ENCODE data around the gene CACNA2D1. TPM values are rescaled to one million over a fixed set of nuclear protein-coding genes. Genes with fewer than 3 reads are reported as not detected.

Gene CACNA2D1
- total RNA-seq, 4 donors from 2014 or later, result 34.4 to 128 (median 67.9) TPM

GRCh38 chr7:82286096-82286797 is 157.3 kb downstream of the CACNA2D1 start:
- 76 to 81% methylated on average over 4 of the region's 4 CpGs for WGBS, 2 donors
- H3K27ac ChIP-seq, result no peak overlapping the region
- H3K4me1 ChIP-seq, result no peaks in the 10 kb centered on the region
- no peak for DNase-seq
- no peaks in the 10 kb centered on the region for H3K27me3 ChIP-seq
- no peak for TF ChIP-seq POLR2A (IDR thresholded peaks at IDR 0.05)
- no peak for TF ChIP-seq CTCF (IDR thresholded peaks at IDR 0.05)
- H3K36me3 ChIP-seq, result no peaks in the 10 kb centered on the region
- H3K4me3 ChIP-seq (replicated peaks in 1 of 3), result no peak overlapping the region
- no peaks in the 10 kb centered on the region for H3K9me3 ChIP-seq
- intact Hi-C loops (cut with DNase I), result no loop called here

GRCh38 chr7:82284936-82285519 is 158.5 kb downstream of the CACNA2D1 start:
- no peak for TF ChIP-seq POLR2A (IDR thresholded peaks at IDR 0.05)
- TF ChIP-seq CTCF (IDR thresholded peaks at IDR 0.05), result no peak
- H3K4me1 ChIP-seq, result no peaks in the 10 kb centered on the region
- H3K9me3 ChIP-seq, result no peaks in the 10 kb centered on the region
- intact Hi-C loops (cut with DNase I), result no loop called here
- no peak overlapping the region for H3K4me3 ChIP-seq (replicated peaks in 1 of 3)
- H3K27me3 ChIP-seq, result no peaks in the 10 kb centered on the region
- 84 to 90% methylated on average over 6 of the region's 6 CpGs for WGBS, 2 donors
- H3K36me3 ChIP-seq, result no peaks in the 10 kb centered on the region
- no peak for DNase-seq
- no peak overlapping the region for H3K27ac ChIP-seq

GRCh38 chr7:82275342-82275741 is 168.2 kb downstream of the CACNA2D1 start:
- WGBS, 2 donors, result 90 to 94% methylated on average over 3 of the region's 3 CpGs
- no peak for DNase-seq
- H3K27me3 ChIP-seq, result no peaks in the 10 kb centered on the region
- no peaks in the 10 kb centered on the region for H3K36me3 ChIP-seq
- TF ChIP-seq CTCF (IDR thresholded peaks at IDR 0.05) (no peak), POLR2A (IDR thresholded peaks at IDR 0.05) (no peak)
- H3K9me3 ChIP-seq, result no peaks in the 10 kb centered on the region
- H3K4me3 ChIP-seq (replicated peaks in 1 of 3), result no peak overlapping the region
- H3K4me1 ChIP-seq, result peaks cover 4 to 5% of the 10 kb centered on the region in 2 donors
- intact Hi-C loops (cut with DNase I), result no loop called here
- H3K27ac ChIP-seq, result no peak overlapping the region

- intact Hi-C loops (cut with DNase I), result no loop called here
- Histone ChIP-seq H3K4me1 (peaks cover 6 to 10% of the 10 kb centered on the region in 2 donors), H3K4me3 (replicated peaks in 1 of 3) (no peak overlapping the region), H3K27me3 (no peaks in the 10 kb centered on the region), H3K9me3 (no peaks in the 10 kb centered on the region), H3K36me3 (no peaks in the 10 kb centered on the region), H3K27ac (no peak overlapping the region)
- TF ChIP-seq POLR2A (IDR thresholded peaks at IDR 0.05), result no peak
- no peak for TF ChIP-seq CTCF (IDR thresholded peaks at IDR 0.05)
- no peak for DNase-seq
Observed at GRCh38 chr7:82274681-82275080, 168.9 kb downstream of the CACNA2D1 start.

GRCh38 chr7:82273886-82274285 is 169.7 kb downstream of the CACNA2D1 start:
- peaks cover 10 to 11% of the 10 kb centered on the region in 2 donors for H3K4me1 ChIP-seq
- H3K4me3 ChIP-seq (replicated peaks in 1 of 3), result no peak overlapping the region
- H3K9me3 ChIP-seq, result no peaks in the 10 kb centered on the region
- no peaks in the 10 kb centered on the region for H3K27me3 ChIP-seq
- WGBS, 2 donors, result 78 to 80% methylated on average over 3 of the region's 3 CpGs
- H3K36me3 ChIP-seq, result no peaks in the 10 kb centered on the region
- intact Hi-C loops (cut with DNase I), result no loop called here
- TF ChIP-seq POLR2A (IDR thresholded peaks at IDR 0.05), result no peak
- no peak for TF ChIP-seq CTCF (IDR thresholded peaks at IDR 0.05)
- no peak for DNase-seq
- H3K27ac ChIP-seq, result no peak overlapping the region
